HL-60 (cell line): ENCODE results near the gene SH3RF3.

Experiments
- DNase-seq, 2 experiments: peaks; one replicate each; pipeline ENCODE4 v3.0.0-alpha.2; 2010 to 2020; ENCODE audit warnings: low read depth in 1 of 2, low spot score in 1 of 2
- H3K27ac ChIP-seq: fragments of 250-450 bp; sonication (Bioruptor Pico); replicated peaks from 2 replicates; pipeline ENCODE4 v1.5.1; 2020; ENCODE audit warnings: mild to moderate bottlenecking, moderate library complexity
- H3K27me3 ChIP-seq: fragments of 250-450 bp; sonication (Bioruptor Pico); 2 replicates; pipeline ENCODE4 v1.5.1; 2021; ENCODE audit warnings: mild to moderate bottlenecking, moderate library complexity; ENCODE audit not compliant: insufficient read depth, poor library complexity, severe bottlenecking
- H3K4me3 ChIP-seq: replicated peaks from 2 replicates; pipeline ENCODE4 v1.5.1; 2011; ENCODE audit warnings: mild to moderate bottlenecking, control low read depth, low read length; ENCODE audit not compliant: insufficient read depth
- CTCF ChIP-seq: IDR thresholded peaks from one replicate; pipeline ENCODE4 v1.5.1; 2011; ENCODE audit warnings: low read length, control low read depth, inconsistent platforms; ENCODE audit not compliant: insufficient read depth
- GABPA ChIP-seq: IDR thresholded peaks from 2 replicates; pipeline ENCODE4 v1.6.1; 2012; ENCODE audit warnings: low read depth
- POLR2AphosphoS5 ChIP-seq: IDR thresholded peaks from 2 replicates; pipeline ENCODE4 v1.6.1; 2012; ENCODE audit warnings: low read depth
- REST ChIP-seq: IDR thresholded peaks from 2 replicates; pipeline ENCODE4 v1.6.1; 2012; ENCODE audit warnings: low read depth; ENCODE audit not compliant: insufficient replicate concordance
- SPI1 ChIP-seq: IDR thresholded peaks from 2 replicates; pipeline ENCODE4 v1.6.1; 2012; ENCODE audit warnings: low read depth, mild to moderate bottlenecking, borderline replicate concordance

Gene SH3RF3

GRCh38 chr2:109372614-109373013 lies 243.6 kb downstream of the SH3RF3 start:
- H3K4me3 ChIP-seq = no peak overlapping the region
- no peaks in the 10 kb centered on the region for H3K27me3 ChIP-seq
- no peak overlapping the region for H3K27ac ChIP-seq
- no peak for DNase-seq
- TF ChIP-seq GABPA (no peak), POLR2AphosphoS5 (no peak), SPI1 (no peak), REST (no peak), CTCF (no peak)

- Histone ChIP-seq H3K27me3 (no peaks in the 10 kb centered on the region), H3K4me3 (no peak overlapping the region), H3K27ac (no peak overlapping the region)
- TF ChIP-seq GABPA (no peak), SPI1 (no peak), CTCF (no peak), POLR2AphosphoS5 (no peak), REST (no peak)
- no peak for DNase-seq
Observed at GRCh38 chr2:109373791-109374547, 245.0 kb downstream of the SH3RF3 start.

GRCh38 chr2:109374548-109375130 lies 245.6 kb downstream of the SH3RF3 start:
- Histone ChIP-seq H3K4me3 (no peak overlapping the region), H3K27ac (no peak overlapping the region), H3K27me3 (no peaks in the 10 kb centered on the region)
- TF ChIP-seq GABPA (no peak), REST (no peak), SPI1 (no peak), CTCF (no peak), POLR2AphosphoS5 (no peak)
- no peak for DNase-seq
